Liver (tissue), 3 donors: ENCODE measurements around the gene ZNF217.

Source experiments
- CTCF ChIP-seq: fragments of 150-350 bp; IDR thresholded peaks from 2 replicates; pipeline ENCODE4 v1.5.1; 2017; ENCODE audit warnings: improper control_type of control experiment, low read depth, low read length; ENCODE audit not compliant: missing input control
- FOXA1 ChIP-seq: IDR thresholded peaks from 2 replicates; pipeline ENCODE4 v1.6.1; 2016; ENCODE audit warnings: antibody characterized with exemption
- FOXA2 ChIP-seq: IDR thresholded peaks from 2 replicates; pipeline ENCODE4 v1.6.1; 2016; ENCODE audit warnings: antibody characterized with exemption
- HNF4G ChIP-seq: IDR thresholded peaks from 2 replicates; pipeline ENCODE4 v1.6.1; 2016; ENCODE audit warnings: antibody characterized with exemption
- JUND ChIP-seq, 2 donors: IDR thresholded peaks; 2 replicates each; pipeline ENCODE4 v1.6.1; 2016; ENCODE audit warnings: antibody characterized with exemption in 2 of 2
- NR2F2 ChIP-seq: IDR thresholded peaks from 2 replicates; pipeline ENCODE4 v1.6.1; 2016; ENCODE audit warnings: antibody characterized with exemption
- RAD21 ChIP-seq, 2 donors: IDR thresholded peaks; 2 replicates each; pipeline ENCODE4 v1.6.1; 2016; ENCODE audit warnings: antibody characterized with exemption in 2 of 2, mild to moderate bottlenecking in 2 of 2
- RXRA ChIP-seq, 2 donors: IDR thresholded peaks; 2 replicates each; pipeline ENCODE4 v1.6.1; 2017 to 2018; ENCODE audit warnings: antibody characterized with exemption in 2 of 2, mild to moderate bottlenecking in 1 of 2
- SP1 ChIP-seq: IDR thresholded peaks from 2 replicates; pipeline ENCODE4 v1.6.1; 2018; ENCODE audit warnings: antibody characterized with exemption, mild to moderate bottlenecking
- TAF1 ChIP-seq: conservative IDR thresholded peaks from 2 replicates; pipeline ENCODE4 v1.6.1; 2016; ENCODE audit warnings: antibody characterized with exemption, mild to moderate bottlenecking
- YY1 ChIP-seq: IDR thresholded peaks from 2 replicates; pipeline ENCODE4 v1.6.1; 2016; ENCODE audit warnings: antibody characterized with exemption, mild to moderate bottlenecking
- ZBTB33 ChIP-seq: IDR thresholded peaks from 2 replicates; pipeline ENCODE4 v1.6.1; 2016; ENCODE audit warnings: antibody characterized with exemption
- TF ChIP-seq, protein P1 (sequence below): IDR thresholded peaks from 2 replicates; pipeline ENCODE4 v1.6.1; 2016; ENCODE audit warnings: antibody characterized with exemption
- donor health status: healthy.
- donor health status: healthy.

- TF ChIP-seq SP1: no peak
- no peak for TF ChIP-seq TAF1
- no peak for TF ChIP-seq CTCF
- no peak for TF ChIP-seq JUND (IDR thresholded peaks at IDR 0.05)
- TF ChIP-seq RAD21 (IDR thresholded peaks at IDR 0.05): no peak
- TF ChIP-seq ZBTB33: no peak
- no peak for TF ChIP-seq NR2F2
- TF ChIP-seq, protein P1, sequence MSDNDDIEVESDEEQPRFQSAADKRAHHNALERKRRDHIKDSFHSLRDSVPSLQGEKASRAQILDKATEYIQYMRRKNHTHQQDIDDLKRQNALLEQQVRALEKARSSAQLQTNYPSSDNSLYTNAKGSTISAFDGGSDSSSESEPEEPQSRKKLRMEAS: no peak
- TF ChIP-seq YY1: peak; percentile 21
- no peak for TF ChIP-seq FOXA1
- TF ChIP-seq FOXA2: no peak
- no peak for TF ChIP-seq HNF4G
- TF ChIP-seq RXRA (IDR thresholded peaks at IDR 0.05): no peak
Measured at GRCh38 chr20:53595018-53595378, 1.4 kb upstream of the ZNF217 start.
